GM18519 (cell line): Measurements from ENCODE around the gene FUBP3.

ENCODE experiments used
- ATAC-seq: cut with Tn5 transposase; IDR thresholded peaks from one replicate; pipeline ENCODE4 v1.9.1; 2021; ENCODE audit warnings: mild to moderate bottlenecking, moderate library complexity; ENCODE audit not compliant: unreplicated experiment, low FRiP score

The FUBP3 gene

GRCh38 chr9:130578865-130579737, at the start of gene FUBP3:
FUBP3 (plus strand) TSS chr9:130579577; CDS start chr9:130579681, 104 bp downstream.
- ATAC-seq, result peak; percentile 70

- no peak for ATAC-seq
These were observed 48.4 kb upstream of the FUBP3 start for GRCh38 chr9:130530938-130531337.

GRCh38 chr9:130531670-130532069, 47.7 kb upstream of the FUBP3 start:
- no peak for ATAC-seq

GRCh38 chr9:130532426-130533080, 46.8 kb upstream of the FUBP3 start:
- ATAC-seq, result no peak

- ATAC-seq, result no peak
These were observed 43.4 kb upstream of the FUBP3 start for GRCh38 chr9:130535818-130536521.

GRCh38 chr9:130536701-130537107, 42.7 kb upstream of the FUBP3 start:
- no peak for ATAC-seq

GRCh38 chr9:130537346-130538050, 41.9 kb upstream of the FUBP3 start:
- no peak for ATAC-seq

DNA sequence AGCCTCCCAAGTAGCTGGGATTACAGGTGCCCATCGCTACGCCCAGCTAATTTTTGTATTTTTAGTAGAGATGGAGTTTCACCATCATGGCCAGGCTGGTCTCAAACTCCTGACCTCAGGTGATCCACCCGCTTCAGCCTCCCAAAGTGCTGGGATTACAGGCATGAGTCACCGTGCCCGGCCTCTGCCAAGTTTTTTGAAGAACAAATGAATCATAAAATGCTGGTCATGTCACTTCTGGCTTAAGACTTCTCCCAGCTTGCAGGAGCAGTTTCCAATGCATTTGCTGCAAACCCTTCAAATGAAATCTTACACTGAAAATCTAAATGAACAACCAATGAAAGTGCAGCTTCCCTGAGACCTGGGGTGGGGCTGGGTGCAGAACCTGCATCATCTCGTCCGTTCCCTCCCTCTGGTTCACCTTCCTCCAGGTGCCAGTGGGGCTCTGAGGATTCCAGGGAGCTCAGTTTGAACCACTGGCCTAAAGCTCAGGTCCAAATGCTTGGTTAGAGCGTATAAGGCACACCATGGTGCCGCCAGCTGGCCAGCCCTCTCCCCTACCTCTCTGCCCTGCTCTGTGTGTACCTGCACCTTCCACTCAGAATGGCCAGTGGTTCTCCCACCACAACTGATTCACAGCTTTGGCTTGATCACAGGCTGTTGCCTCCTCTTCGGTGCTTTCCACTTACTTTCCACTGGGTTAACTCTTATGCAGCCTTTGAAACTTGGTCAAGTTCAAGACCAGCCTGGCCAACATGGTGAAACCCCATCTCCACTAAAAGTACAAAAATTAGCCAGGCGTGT, 39.8 kb upstream of the FUBP3 start:
- no peak for ATAC-seq

DNA sequence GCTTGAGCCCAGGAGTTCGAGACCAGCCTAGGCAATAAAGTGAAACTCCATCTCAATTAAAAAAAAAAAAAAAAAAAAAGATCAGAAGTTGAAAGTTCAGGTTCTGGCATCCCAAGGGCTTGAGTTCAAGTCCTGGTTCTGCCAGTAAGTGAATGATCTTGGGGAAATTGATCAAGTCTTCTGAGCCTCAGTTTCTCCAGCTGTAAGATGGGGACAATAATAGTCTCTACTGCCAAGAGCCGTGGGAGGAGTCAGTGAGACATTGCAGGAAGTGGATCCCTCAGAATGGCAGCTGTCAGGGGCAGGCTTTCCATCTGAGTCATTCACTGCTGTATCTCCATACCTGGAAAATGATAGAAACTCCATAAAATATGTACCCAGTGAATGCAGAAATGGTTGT, 37.8 kb upstream of the FUBP3 start:
- no peak for ATAC-seq

DNA sequence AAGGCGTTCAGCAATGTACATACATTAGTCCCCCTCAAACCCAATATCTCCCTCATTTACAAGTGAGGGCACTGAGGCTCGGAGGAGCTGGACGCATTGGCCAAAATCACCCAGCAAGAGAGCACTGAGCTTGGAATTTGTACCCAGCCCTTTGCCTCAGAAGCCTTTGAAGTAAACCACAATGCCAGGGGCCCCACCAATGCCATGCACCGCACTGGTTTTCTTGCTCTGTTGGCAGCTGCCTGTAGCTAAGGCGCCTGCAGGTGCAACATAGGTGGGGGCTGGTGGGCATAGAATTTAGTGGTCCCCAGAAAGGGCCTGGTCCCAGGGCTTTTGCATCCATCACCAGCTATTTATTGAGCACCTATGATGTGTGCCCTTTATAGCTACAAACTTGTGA, 37.3 kb upstream of the FUBP3 start:
- ATAC-seq, result no peak

- no peak for ATAC-seq
These were observed 36.7 kb upstream of the FUBP3 start for GRCh38 chr9:130542457-130543228.

DNA sequence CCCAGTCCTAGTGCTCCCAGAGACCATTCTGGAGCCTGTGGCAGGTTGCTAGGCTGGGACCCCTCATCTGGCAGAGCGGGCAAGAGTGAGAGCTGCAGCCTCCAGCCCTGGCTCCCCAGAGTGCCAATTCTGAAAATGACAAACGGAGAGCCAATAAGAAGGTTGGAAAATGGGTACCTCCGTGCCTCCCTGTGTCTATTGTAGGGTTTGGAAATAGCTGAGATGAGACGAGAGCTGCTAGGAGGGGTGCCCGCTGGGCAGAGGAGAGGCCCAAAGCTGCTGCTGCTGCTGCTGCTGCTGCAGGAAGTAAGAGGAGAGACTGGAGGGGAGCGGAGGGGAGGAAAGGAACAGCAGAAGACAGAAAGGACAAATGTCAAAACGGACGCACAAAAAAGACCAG, 36.0 kb upstream of the FUBP3 start:
- ATAC-seq, result no peak

GRCh38 chr9:130543859-130544258, 35.5 kb upstream of the FUBP3 start:
- ATAC-seq, result no peak

GRCh38 chr9:130544364-130544763, 35.0 kb upstream of the FUBP3 start:
- no peak for ATAC-seq

- ATAC-seq, result no peak
These were observed 31.3 kb upstream of the FUBP3 start for GRCh38 chr9:130548103-130548502.

DNA sequence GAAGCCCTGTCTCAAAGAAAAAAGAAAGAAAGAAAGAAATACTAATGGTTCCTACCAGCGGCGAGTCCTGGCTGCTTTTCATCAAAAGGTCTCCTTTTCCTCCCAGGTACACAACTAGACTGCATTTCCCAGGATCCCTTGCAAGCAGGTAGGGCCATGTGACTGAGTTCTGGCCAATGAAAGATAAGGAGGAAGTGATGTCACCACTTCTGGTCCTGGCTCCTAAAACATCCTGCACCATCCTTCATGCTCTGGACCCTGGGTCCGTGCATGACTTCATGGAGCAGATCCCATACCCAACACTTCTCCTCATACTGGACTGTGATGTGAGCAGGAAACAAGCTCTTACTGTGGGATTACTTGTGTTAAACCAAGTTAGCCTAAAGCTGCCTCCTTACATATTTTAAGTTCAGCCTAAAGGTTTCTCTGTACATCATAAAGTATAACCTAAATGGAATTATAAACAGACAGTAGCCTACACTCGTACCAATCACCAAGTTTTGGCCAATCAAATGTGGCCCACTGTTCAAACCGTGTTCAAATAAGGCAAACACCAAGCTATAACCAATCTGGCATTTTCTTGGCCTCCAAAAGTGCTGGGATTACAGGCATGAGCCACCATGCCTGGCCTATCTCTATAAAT, 30.2 kb upstream of the FUBP3 start:
- ATAC-seq, result no peak

DNA sequence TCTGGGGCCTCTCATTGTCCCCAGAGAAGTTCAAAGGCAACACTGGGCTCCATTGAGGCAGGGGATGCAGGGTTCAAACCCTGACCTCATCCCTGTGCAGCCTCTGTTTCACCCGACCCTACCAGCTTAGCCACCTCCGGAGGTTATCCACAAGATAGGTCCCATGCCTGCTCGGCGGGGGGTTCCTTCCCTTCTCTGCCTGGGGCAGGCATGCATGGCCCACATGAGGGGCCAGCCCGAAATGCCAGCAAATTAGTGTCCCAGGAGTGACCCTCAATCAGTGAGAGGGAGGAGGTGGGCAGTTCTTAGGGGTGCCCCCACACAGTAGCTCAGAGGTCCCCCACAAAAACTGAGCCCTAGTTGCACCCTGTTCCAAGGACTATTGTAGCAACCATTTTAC, 24.8 kb upstream of the FUBP3 start:
- ATAC-seq, result no peak

DNA sequence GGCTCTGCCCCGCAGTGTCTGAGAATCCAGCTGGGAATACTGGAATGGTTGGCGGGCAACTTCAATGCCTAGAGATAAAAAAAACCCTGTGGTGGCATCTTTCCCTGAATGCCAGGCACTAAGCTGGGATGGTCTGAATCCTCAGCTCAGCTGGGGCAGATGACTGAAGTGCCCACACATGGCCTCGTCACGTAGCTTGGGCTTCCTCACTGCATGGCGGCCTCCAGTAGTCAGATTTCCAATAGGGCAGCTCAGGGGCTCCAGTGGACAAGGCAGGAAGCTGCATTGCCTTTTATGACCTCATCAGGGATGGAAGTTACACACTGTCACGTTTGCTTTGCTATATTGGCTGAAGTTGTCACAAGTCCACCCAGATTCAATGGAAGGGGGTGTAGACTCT, 24.3 kb upstream of the FUBP3 start:
- ATAC-seq, result no peak

GRCh38 chr9:130555968-130556367, 23.4 kb upstream of the FUBP3 start:
- ATAC-seq, result no peak
